HEK293 (cell line): ENCODE measurements around the gene ARHGAP11A.

Experiments used
- CTCF ChIP-seq: fragments of 450-650 bp; formaldehyde crosslinking; IDR thresholded peaks from 2 replicates; pipeline ENCODE4 v1.5.1; 2016; ENCODE audit warnings: missing biosample characterization, missing genetic modification characterization
- FEZF1 ChIP-seq: fragments of 450-650 bp; formaldehyde crosslinking; IDR thresholded peaks from 2 replicates; pipeline ENCODE4 v1.5.1; 2016; ENCODE audit warnings: missing biosample characterization, missing genetic modification characterization
- PRDM1 ChIP-seq: fragments of 450-650 bp; formaldehyde crosslinking; IDR thresholded peaks from 2 replicates; pipeline ENCODE4; 2016; ENCODE audit warnings: missing biosample characterization, missing genetic modification characterization
- ZNF132 ChIP-seq: fragments of 450-650 bp; formaldehyde crosslinking; IDR thresholded peaks from 2 replicates; pipeline ENCODE4 v1.5.1; 2017; ENCODE audit warnings: missing biosample characterization, missing genetic modification characterization, borderline replicate concordance
- ZNF18 ChIP-seq: fragments of 450-650 bp; formaldehyde crosslinking; IDR thresholded peaks from 2 replicates; pipeline ENCODE4 v1.5.1; 2016; ENCODE audit warnings: missing biosample characterization, missing genetic modification characterization
- ZNF274 ChIP-seq, 2 experiments: fragments of 200-500 bp in 1 of 2; fragments of 450-650 bp in 1 of 2; sonication (Bioruptor generic) in 1 of 2; formaldehyde crosslinking in 1 of 2; IDR thresholded peaks; 2 replicates each; pipeline versions ENCODE4 v1.5.1 to v1.6.1; 2014 to 2016; ENCODE audit warnings: borderline replicate concordance in 1 of 2, inconsistent platforms in 1 of 2, low read length in 1 of 2, missing biosample characterization in 1 of 2, missing genetic modification characterization in 1 of 2
- ZNF280C ChIP-seq: fragments of 450-650 bp; formaldehyde crosslinking; IDR thresholded peaks from 2 replicates; pipeline ENCODE4 v1.5.1; 2016; ENCODE audit warnings: missing biosample characterization, missing genetic modification characterization
- ZNF311 ChIP-seq: fragments of 450-650 bp; formaldehyde crosslinking; IDR thresholded peaks from 2 replicates; pipeline ENCODE4 v1.5.1; 2017; ENCODE audit warnings: missing biosample characterization, missing genetic modification characterization, borderline replicate concordance
- ZSCAN16 ChIP-seq: fragments of 450-650 bp; formaldehyde crosslinking; IDR thresholded peaks from 2 replicates; pipeline ENCODE4 v1.5.1; 2016; ENCODE audit warnings: missing biosample characterization, missing genetic modification characterization

GRCh38 chr15:32674681-32675080, 59.4 kb downstream of the ARHGAP11A start:
- TF ChIP-seq ZNF311, result no peak
- no peak for TF ChIP-seq ZNF132 (tag by site-specific recombination)
- TF ChIP-seq ZSCAN16, result no peak
- no peak for TF ChIP-seq CTCF
- TF ChIP-seq PRDM1, result no peak
- TF ChIP-seq ZNF280C (tag by site-specific recombination), result no peak
- TF ChIP-seq FEZF1 (tag by site-specific recombination), result no peak
- no peak for TF ChIP-seq ZNF274 (IDR thresholded peaks at IDR 0.05; ENCODE audit: low read length)
- TF ChIP-seq ZNF274 (tag by site-specific recombination; IDR thresholded peaks at IDR 0.05; ENCODE audit: borderline replicate concordance), result no peak
- TF ChIP-seq ZNF18 (tag by site-specific recombination), result no peak
